ENCODE results near the gene SLC4A2. TPM values are rescaled to one million over a fixed set of nuclear protein-coding genes. Genes with fewer than 3 reads are reported as not detected.

The SLC4A2 gene, protein sequence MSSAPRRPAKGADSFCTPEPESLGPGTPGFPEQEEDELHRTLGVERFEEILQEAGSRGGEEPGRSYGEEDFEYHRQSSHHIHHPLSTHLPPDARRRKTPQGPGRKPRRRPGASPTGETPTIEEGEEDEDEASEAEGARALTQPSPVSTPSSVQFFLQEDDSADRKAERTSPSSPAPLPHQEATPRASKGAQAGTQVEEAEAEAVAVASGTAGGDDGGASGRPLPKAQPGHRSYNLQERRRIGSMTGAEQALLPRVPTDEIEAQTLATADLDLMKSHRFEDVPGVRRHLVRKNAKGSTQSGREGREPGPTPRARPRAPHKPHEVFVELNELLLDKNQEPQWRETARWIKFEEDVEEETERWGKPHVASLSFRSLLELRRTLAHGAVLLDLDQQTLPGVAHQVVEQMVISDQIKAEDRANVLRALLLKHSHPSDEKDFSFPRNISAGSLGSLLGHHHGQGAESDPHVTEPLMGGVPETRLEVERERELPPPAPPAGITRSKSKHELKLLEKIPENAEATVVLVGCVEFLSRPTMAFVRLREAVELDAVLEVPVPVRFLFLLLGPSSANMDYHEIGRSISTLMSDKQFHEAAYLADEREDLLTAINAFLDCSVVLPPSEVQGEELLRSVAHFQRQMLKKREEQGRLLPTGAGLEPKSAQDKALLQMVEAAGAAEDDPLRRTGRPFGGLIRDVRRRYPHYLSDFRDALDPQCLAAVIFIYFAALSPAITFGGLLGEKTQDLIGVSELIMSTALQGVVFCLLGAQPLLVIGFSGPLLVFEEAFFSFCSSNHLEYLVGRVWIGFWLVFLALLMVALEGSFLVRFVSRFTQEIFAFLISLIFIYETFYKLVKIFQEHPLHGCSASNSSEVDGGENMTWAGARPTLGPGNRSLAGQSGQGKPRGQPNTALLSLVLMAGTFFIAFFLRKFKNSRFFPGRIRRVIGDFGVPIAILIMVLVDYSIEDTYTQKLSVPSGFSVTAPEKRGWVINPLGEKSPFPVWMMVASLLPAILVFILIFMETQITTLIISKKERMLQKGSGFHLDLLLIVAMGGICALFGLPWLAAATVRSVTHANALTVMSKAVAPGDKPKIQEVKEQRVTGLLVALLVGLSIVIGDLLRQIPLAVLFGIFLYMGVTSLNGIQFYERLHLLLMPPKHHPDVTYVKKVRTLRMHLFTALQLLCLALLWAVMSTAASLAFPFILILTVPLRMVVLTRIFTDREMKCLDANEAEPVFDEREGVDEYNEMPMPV
- 71.6 and 91.4 TPM in 2 replicates for total RNA-seq

DNA sequence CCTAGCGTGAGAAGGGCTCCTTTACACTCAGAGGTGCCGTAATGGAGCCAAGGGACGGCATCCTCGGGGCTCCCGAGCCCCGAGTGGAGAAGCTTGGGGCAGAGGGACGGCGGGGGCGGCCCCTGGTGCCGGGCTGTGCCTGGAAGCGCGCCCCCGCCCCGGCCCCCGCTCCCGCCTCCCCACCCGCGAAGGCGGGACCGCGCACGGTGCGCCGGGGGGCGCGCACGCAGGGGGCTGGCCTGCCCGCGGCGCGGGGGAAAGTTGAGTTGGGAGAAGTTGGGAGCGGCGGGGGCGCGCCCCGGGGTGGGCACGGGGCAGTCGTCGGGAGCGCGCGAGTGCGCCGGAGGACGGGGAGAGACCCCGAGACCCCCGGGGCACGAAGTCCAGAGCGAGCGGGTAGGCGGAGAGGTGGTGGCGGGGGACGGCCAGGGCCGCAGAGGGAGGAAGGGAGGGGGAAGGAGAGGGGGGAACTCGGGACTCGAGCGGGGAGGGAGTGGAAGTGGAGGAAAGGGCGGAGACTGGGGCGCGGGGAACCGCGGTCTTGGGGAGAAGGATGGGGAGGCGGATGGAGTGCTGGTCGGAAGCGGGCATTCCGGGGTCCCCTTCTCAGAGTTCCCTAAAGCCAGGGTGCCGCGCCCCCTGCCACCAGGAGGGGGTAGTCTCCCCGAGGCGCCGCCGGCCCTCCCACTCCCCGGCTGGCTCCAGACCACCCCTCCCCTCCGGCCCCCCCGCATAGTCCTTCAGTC is at the start of gene SLC4A2:
SLC4A2 (plus strand) TSS at position 223 of the 746 bp plus-strand sequence. CDS start 2,399 bp downstream, outside the sequence.

DNA sequence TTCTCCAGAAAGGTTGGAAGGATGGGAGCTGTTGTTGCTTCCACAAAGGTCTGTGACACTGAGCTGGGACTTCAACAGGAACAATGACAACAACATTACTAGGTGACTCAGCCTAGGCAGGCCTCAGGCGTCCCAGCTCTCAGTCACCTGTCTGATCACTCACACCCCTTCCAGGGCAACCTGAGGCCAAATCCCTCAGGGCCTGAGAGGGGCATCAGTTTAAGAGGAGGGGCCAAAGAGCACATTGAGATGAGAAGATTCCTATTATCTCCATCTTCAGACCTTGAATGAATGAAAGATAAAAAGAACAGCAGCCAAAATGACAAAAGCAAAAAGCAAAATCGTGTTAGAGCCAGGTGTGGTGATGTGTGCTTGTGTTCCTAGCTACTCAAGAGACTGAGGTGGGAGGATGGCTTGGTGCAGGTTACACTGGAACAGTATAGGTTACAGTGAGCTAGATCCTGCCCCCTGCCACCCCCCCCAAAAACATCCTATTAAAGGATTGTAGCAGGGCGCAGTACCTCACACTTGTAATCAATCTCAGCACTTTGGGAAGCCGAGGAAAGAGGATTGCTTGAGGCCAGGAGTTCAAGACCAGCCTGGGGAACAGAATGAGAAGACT is 34.8 kb upstream of the SLC4A2 start, which contains the start of gene ATG9B:
ATG9B (minus strand) TSS at position 60 of the 622 bp plus-strand sequence. CDS start 71 bp downstream, outside the sequence.

DNA sequence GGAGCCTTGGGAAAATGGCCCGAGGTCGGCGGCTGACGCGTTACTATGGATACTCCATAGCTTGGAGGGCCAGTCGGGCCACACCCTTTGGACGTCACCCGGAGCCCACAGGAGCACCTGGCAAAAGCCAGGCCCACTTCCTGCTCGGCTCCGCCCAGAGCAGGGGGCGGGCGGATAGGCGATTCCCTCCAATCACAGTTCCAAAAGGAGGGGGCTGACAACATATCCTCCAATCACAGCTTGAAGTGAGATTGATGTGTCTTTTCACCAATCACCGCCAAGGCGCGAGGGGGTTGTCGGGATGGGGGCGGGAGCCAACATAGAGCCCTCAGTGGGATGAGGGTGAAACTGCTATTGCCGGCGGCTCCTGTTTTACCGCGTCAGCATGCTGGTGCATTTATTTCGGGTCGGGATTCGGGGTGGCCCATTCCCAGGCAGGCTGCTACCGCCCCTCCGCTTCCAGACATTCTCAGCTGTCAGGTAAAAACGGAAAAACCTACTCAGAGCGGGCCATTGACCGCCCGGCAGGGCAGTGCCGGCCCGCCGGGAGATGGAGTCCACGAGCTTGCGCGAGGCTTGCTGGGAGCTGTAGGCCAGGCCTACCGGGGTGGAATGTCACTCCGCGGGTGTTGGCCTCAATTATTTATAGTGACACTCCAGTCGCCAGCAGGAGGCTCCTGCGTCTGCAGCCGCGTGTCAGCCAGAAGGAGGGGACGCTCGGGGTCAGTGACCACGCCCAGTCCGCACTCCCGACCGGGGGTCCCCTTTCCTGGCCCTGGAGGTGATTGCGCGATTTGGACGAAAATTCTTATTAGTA is 31.1 kb upstream of the SLC4A2 start, which contains the start of gene ABCB8:
ABCB8 (plus strand) TSS at position 320 of the 817 bp plus-strand sequence; CDS start at position 386, 66 bp downstream.

DNA sequence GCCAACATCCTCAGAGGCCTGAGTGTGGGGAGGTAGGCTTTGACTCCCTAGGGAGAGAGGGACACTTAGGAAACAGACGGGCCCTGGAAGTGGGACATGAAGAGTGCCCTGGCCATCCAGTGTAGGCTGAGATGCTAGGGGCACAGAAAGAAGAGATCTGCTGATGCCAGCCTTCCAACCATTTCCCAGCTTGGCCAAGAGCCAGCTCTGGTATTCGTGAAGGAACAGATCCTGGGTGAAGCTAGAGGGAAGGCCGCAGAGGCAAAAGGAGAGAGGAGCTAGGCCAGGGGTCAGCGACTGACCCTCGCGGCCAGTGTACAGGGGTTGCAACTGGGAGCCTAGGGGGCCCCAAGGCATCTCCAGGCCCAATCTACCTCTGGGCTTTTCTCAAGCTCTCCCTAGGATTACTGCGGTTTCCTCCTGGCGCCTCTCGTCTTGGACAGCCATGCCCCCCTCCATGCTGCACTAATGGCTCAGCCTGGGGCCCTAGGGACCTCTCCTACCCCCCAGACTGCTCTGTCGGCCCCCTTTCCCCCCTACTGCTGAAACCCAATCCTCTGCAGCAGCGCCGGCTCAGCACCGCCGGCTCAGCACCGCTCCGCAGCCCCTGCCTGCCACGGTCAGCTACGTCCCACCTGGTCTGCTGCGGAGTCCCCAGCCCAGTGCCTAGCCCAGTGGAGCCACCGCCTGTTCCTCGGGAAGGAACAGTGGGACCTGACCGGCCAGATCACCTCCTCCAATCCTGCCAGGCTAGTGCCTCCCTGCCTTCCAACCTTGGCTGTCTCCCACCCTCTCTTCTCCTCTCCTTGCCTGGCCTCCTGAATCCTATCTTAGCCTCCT is 11.2 kb upstream of the SLC4A2 start, which contains the start of gene ASIC3:
ASIC3 (plus strand) TSS at position 556 of the 840 bp plus-strand sequence. CDS start 355 bp downstream, outside the sequence.

DNA sequence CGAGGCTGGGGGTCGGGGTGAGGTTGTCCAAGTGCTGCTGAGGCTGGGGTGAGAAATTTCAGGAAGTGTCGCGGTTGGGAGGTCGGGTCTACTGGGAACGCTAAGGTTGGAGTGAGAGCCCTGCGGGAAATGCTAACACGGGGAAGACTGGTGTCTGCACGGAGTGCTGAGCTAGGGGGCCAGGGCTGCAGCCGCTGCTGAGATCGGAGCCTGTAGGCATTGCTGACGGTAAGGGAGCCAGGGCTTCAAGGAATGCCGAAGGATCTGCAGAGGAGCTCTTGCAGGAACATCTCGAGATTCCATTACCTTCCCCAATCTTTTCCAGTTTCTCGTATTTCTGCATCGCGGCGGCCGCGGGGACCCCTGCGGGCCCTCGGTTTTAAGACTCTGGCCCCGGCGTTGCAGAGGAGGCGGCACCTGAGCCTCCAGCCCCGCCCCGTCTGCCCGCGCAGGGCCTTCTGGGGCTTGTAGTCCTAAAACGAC is 1.8 kb upstream of the SLC4A2 start, which contains the start of gene CDK5:
CDK5 (minus strand) TSS at position 392 of the 483 bp plus-strand sequence; CDS start at position 343, 49 bp downstream.

DNA sequence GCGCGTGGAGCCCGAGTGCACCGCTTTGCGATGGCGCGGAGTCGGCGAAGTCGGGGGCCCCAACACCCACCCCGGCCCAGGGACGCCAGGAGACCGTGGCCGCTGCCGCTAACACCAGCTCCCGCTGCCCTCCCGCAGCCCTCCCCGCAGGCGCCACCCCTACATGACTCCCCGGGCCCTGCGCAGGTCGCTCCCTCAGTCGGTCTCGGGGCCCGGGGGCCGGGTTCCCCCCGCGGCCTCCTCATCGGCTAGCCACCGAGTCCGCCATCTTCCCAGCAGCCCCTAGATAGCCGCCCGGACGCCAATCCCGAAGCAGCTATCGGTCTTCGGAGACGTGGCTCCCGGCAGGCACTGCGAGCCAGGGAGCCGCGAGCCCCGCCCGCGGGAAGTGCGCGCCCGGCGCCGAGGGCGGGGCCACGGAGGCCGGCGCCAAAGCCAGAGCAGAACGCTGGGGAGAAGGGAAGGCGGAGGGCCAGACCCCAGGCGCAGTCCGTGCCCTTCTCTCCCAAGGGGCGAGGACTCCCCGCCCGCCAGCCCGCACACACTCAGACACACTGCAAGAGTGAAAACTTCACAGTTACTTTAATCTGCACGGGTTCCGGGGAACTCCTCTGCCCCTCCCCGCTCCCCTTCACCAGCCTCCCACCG is 21.3 kb downstream of the SLC4A2 start, which contains the start of gene FASTK:
FASTK (minus strand) TSS at position 288 of the 648 bp plus-strand sequence; CDS start at position 245, 43 bp downstream.

DNA sequence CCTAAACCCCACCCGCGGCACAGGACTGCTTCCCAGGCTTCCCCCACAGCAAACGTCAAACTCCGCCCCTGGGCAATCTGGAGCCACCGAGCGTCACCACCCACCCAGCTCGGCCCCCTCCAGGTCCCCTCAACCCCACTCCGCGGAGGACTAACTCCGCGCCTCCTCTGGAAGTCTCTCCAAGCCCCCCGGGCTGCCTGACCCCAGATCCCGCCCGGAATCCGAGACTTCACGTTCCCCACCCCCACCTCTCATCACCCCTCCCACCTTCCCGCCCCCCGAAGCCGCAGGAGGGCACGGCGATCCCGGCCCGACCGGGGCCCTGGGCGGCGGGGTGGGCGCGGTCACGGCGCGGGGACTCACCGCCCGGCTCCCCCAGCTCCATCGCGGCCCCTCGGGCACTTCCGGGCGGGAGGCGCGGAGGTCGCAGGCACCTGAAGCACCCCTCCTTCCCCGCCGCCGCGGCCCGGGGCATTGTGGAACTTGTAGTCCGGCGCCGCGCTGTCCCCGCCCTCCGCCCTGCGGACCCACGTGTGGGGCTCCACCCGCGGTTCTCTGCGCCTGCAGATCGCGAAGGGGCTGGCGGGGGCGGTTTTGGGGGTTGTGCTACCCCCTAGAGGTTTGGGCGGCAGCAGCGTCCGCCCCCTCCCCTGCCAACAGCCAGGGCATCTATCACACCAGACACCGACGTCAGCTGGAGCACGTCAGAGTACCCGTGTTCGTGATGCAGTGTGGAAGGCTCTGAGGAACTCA is 23.9 kb downstream of the SLC4A2 start, which contains the start of gene TMUB1:
TMUB1 (minus strand) TSS at position 423 of the 753 bp plus-strand sequence. CDS start 930 bp downstream, outside the sequence.

DNA sequence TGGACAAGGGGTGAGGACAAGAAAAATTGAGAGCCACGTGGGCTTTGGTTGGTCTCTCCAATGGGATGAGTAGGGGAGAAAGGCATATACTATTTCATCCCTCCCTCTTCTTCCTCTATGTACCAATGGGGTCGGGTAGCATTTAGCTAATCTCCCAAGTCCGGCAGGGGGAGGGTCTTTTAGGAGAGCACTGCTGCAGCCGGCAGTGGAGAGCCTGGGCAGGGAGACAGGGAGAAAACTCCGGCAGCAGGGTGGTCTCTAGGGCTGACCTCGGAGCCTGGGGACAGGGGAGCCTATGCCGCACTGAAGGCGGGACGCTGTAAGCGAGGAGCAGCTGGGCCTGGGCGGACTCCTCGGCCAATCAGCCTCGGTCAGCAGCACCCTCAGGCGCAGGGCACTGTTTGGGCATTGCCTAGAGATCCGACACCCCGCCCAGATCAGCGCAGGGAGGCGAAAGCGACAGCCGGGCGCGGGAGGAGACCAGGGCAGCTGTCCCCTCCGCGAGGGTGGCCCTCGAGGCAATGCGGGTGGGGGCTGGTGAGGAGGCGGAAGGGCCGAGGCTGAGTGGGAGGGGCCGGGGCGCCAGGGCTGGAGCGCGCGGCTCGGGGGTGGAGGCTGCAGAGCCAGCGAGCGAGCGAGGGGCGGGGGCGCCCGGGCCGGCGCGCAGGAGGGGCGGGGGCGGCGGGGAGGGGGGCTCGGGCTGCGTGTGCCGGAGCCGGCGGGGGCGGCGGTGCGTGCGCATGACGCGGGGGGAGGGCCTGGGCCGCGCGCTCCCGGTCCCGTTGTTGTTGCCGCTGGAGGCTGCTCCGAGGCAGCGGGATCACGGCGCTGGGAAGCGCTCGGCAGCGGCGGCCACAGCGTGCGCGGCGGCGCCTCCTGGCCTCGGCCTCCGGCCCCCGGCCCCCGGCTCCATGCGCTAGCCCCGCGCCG is 26.6 kb downstream of the SLC4A2 start, which contains the start of gene AGAP3:
AGAP3 (plus strand) TSS at position 785 of the 930 bp plus-strand sequence. CDS start 267 bp downstream, outside the sequence.

Other genes starting within 250 kb of the SLC4A2 start
- gene AOC1, start 207.1 kb upstream of the SLC4A2 start, total RNA-seq = not detected in 2 replicates
- not detected in 2 replicates for gene KCNH2, start 81.3 kb upstream of the SLC4A2 start, total RNA-seq
- gene NOS3, start 68.6 kb upstream of the SLC4A2 start, total RNA-seq = 1.1 and 5.8 TPM in 2 replicates
- under 0.01 and 2.0 TPM in 2 replicates for gene ATG9B, start 35.1 kb upstream of the SLC4A2 start, total RNA-seq
- 26.5 and 37.4 TPM in 2 replicates for gene ABCB8, start 31.1 kb upstream of the SLC4A2 start, total RNA-seq
- under 0.01 and 0.19 TPM in 2 replicates for gene ASIC3, start 11.1 kb upstream of the SLC4A2 start, total RNA-seq
- 18.9 and 23.4 TPM in 2 replicates for gene CDK5, start 1.7 kb upstream of the SLC4A2 start, total RNA-seq
- 68.2 and 83.2 TPM in 2 replicates for gene FASTK, start 21.2 kb downstream of the SLC4A2 start, total RNA-seq
- 20.6 and 25.9 TPM in 2 replicates for gene TMUB1, start 23.9 kb downstream of the SLC4A2 start, total RNA-seq
- gene AGAP3, start 26.9 kb downstream of the SLC4A2 start, total RNA-seq = 42.8 and 45.9 TPM in 2 replicates
- gene GBX1, start 108.1 kb downstream of the SLC4A2 start, total RNA-seq = not detected in 2 replicates
- gene ASB10, start 127.7 kb downstream of the SLC4A2 start, total RNA-seq = not detected in 2 replicates
- not detected in 2 replicates for gene H2BK1, start 150.9 kb downstream of the SLC4A2 start, total RNA-seq
- gene ABCF2, start 167.6 kb downstream of the SLC4A2 start, total RNA-seq = 64.5 and 101 TPM in 2 replicates
- gene CHPF2, start 172.9 kb downstream of the SLC4A2 start, total RNA-seq = 69.0 and 92.5 TPM in 2 replicates
- 30.3 and 39.7 TPM in 2 replicates for gene SMARCD3, start 189.1 kb downstream of the SLC4A2 start, total RNA-seq